ENCODE data around the gene CNTN5. TPM values are rescaled to one million over a fixed set of nuclear protein-coding genes. Genes with fewer than 3 reads are reported as not detected.

Gene CNTN5
- total RNA-seq, 1 experiment from 2014 or later: not detected

- Histone ChIP-seq H3K79me2 (ENCODE audit: low read length) (no peaks in the 10 kb centered on the region), H3K36me3 (ENCODE audit: low read depth, low read length) (no peaks in the 10 kb centered on the region), H4K20me1 (ENCODE audit: low read length) (no peaks in the 10 kb centered on the region), H3K9ac (ENCODE audit: low read length) (no peak overlapping the region), H3K27ac (ENCODE audit: low read length) (no peak overlapping the region), H3K9me3 (ENCODE audit: low read length) (no peaks in the 10 kb centered on the region), H3K27me3 (ENCODE audit: low read length) (peaks cover 34% of the 10 kb centered on the region), H3K9me2 (replicated peaks; ENCODE audit: low read length) (no peaks in the 10 kb centered on the region), H3F3A (ENCODE audit: low read length, unreplicated experiment) (no peaks in the 10 kb centered on the region), H3K4me3 (ENCODE audit: low read length) (no peak overlapping the region), H3K4me2 (ENCODE audit: low read length) (no peak overlapping the region), H2AFZ (ENCODE audit: low read length) (no peak overlapping the region), H3K4me1 (ENCODE audit: insufficient read depth, low read length) (no peaks in the 10 kb centered on the region)
- intact Hi-C loops (cut with micrococcal nuclease): no loop called here
- DNase-seq (no peak), ATAC-seq (no peak)
- no TSS peak for BruUV-seq (replicated peaks)
- ChIA-PET POLR2A (ENCODE audit: unreplicated experiment) (no interaction called here), CTCF (no interaction called here)
- TF ChIP-seq EZH2phosphoT487 (IDR thresholded peaks at IDR 0.05; ENCODE audit: borderline replicate concordance, low read length) (no peak), EZH2 (IDR thresholded peaks at IDR 0.05; ENCODE audit: low read length, unreplicated experiment) (no peak), CTCF (conservative IDR thresholded peaks at IDR 0.05; ENCODE audit: low read depth, low read length) (no peak)
Measured at GRCh38 chr11:99795999-99796398, 775.2 kb downstream of the CNTN5 start.

- H3F3A ChIP-seq (ENCODE audit: low read length, unreplicated experiment): no peaks in the 10 kb centered on the region
- ATAC-seq: no peak
- H3K4me1 ChIP-seq (ENCODE audit: insufficient read depth, low read length): no peaks in the 10 kb centered on the region
- intact Hi-C loops (cut with micrococcal nuclease): no loop called here
- no peaks in the 10 kb centered on the region for H3K9me2 ChIP-seq (replicated peaks; ENCODE audit: low read length)
- peak; percentile 14 for DNase-seq
- H2AFZ ChIP-seq (ENCODE audit: low read length): no peak overlapping the region
- H4K20me1 ChIP-seq (ENCODE audit: low read length): no peaks in the 10 kb centered on the region
- CTCF ChIA-PET: no interaction called here
- BruUV-seq (replicated peaks): no TSS peak
- POLR2A ChIA-PET (ENCODE audit: unreplicated experiment): no interaction called here
- TF ChIP-seq CTCF (conservative IDR thresholded peaks at IDR 0.05; ENCODE audit: low read depth, low read length) (no peak), EZH2 (IDR thresholded peaks at IDR 0.05; ENCODE audit: low read length, unreplicated experiment) (no peak), EZH2phosphoT487 (IDR thresholded peaks at IDR 0.05; ENCODE audit: borderline replicate concordance, low read length) (no peak)
- H3K27ac ChIP-seq (ENCODE audit: low read length): no peak overlapping the region
- no peak overlapping the region for H3K4me2 ChIP-seq (ENCODE audit: low read length)
- H3K9ac ChIP-seq (ENCODE audit: low read length): no peak overlapping the region
- H3K27me3 ChIP-seq (ENCODE audit: low read length): peaks cover 38% of the 10 kb centered on the region
- H3K79me2 ChIP-seq (ENCODE audit: low read length): no peaks in the 10 kb centered on the region
- H3K9me3 ChIP-seq (ENCODE audit: low read length): no peaks in the 10 kb centered on the region
- H3K4me3 ChIP-seq (ENCODE audit: low read length): no peak overlapping the region
- no peaks in the 10 kb centered on the region for H3K36me3 ChIP-seq (ENCODE audit: low read depth, low read length)
Measured at GRCh38 chr11:99803501-99803900, 782.8 kb downstream of the CNTN5 start.

- no peak overlapping the region for H3K4me2 ChIP-seq (ENCODE audit: low read length)
- H3K27ac ChIP-seq (ENCODE audit: low read length): no peak overlapping the region
- ChIA-PET CTCF (no interaction called here), POLR2A (ENCODE audit: unreplicated experiment) (no interaction called here)
- H3K9me3 ChIP-seq (ENCODE audit: low read length): no peaks in the 10 kb centered on the region
- H2AFZ ChIP-seq (ENCODE audit: low read length): no peak overlapping the region
- H3K27me3 ChIP-seq (ENCODE audit: low read length): peaks cover 24% of the 10 kb centered on the region
- no peak for ATAC-seq
- TF ChIP-seq CTCF (conservative IDR thresholded peaks at IDR 0.05; ENCODE audit: low read depth, low read length): no peak
- no peak for TF ChIP-seq EZH2phosphoT487 (IDR thresholded peaks at IDR 0.05; ENCODE audit: borderline replicate concordance, low read length)
- no peak for TF ChIP-seq EZH2 (IDR thresholded peaks at IDR 0.05; ENCODE audit: low read length, unreplicated experiment)
- H3F3A ChIP-seq (ENCODE audit: low read length, unreplicated experiment): no peaks in the 10 kb centered on the region
- no peaks in the 10 kb centered on the region for H3K9me2 ChIP-seq (replicated peaks; ENCODE audit: low read length)
- no TSS peak for BruUV-seq (replicated peaks)
- no peak for DNase-seq
- H3K4me3 ChIP-seq (ENCODE audit: low read length): no peak overlapping the region
- H3K9ac ChIP-seq (ENCODE audit: low read length): no peak overlapping the region
- no peaks in the 10 kb centered on the region for H3K79me2 ChIP-seq (ENCODE audit: low read length)
- H4K20me1 ChIP-seq (ENCODE audit: low read length): no peaks in the 10 kb centered on the region
- no peaks in the 10 kb centered on the region for H3K4me1 ChIP-seq (ENCODE audit: insufficient read depth, low read length)
- intact Hi-C loops (cut with micrococcal nuclease): no loop called here
- H3K36me3 ChIP-seq (ENCODE audit: low read depth, low read length): no peaks in the 10 kb centered on the region
Measured at GRCh38 chr11:99812516-99812915, 791.8 kb downstream of the CNTN5 start.
